ENCODE measurements around the gene TPST1. TPM values are rescaled to one million over a fixed set of nuclear protein-coding genes. Genes with fewer than 3 reads are reported as not detected.
"Not testable (repeated sequence)": the region's sequence is repeated elsewhere in the genome, so short reads cannot be mapped to it uniquely, and the experiment has no call there.

The TPST1 gene
- total RNA-seq, result 1.1 and 2.1 TPM in 2 replicates

GRCh38 chr7:66204822-66205740, at the start of gene TPST1:
TPST1 (plus strand) TSS chr7:66205334; CDS start chr7:66240426, 35,092 bp downstream.
- intact Hi-C loops (cut with micrococcal nuclease), result loop anchor here (10.0 kb wide), 1 partner anchor 90 kb away; the partner anchor contains the start of gene CRCP
- Mint-ChIP-seq H3K9me3 (no peaks in the 10 kb centered on the region), H3K4me3 (peak within 1 kb of the TSS; percentile 85), H3K27me3 (peaks cover 39% of the 10 kb centered on the region), H3K4me1 (peaks cover 27% of the 10 kb centered on the region), H3K36me3 (ENCODE audit: low read depth) (peaks cover 2% of the 10 kb centered on the region), H3K27ac (peak within 1 kb of the TSS; percentile 26)
- DNase-seq, result peak; percentile 94

- H3K36me3 Mint-ChIP-seq (ENCODE audit: low read depth), result peaks cover 50% of the 10 kb centered on the region
- H3K4me3 Mint-ChIP-seq; H3K9me3 Mint-ChIP-seq; H3K27ac Mint-ChIP-seq; H3K4me1 Mint-ChIP-seq; DNase-seq; H3K27me3 Mint-ChIP-seq; intact Hi-C loops (cut with micrococcal nuclease): not testable (repeated sequence)
Measured at GRCh38 chr7:66156035-66156434, 49.1 kb upstream of the TPST1 start.

- no peaks in the 10 kb centered on the region for H3K4me1 Mint-ChIP-seq
- H3K27me3 Mint-ChIP-seq, result no peaks in the 10 kb centered on the region
- no peaks in the 10 kb centered on the region for H3K9me3 Mint-ChIP-seq
- H3K36me3 Mint-ChIP-seq (ENCODE audit: low read depth), result peaks cover 47% of the 10 kb centered on the region
- DNase-seq, result no peak
- H3K4me3 Mint-ChIP-seq, result no peak overlapping the region
- H3K27ac Mint-ChIP-seq, result no peak overlapping the region
- intact Hi-C loops (cut with micrococcal nuclease), result no loop called here
Measured at GRCh38 chr7:66157060-66157459, 48.1 kb upstream of the TPST1 start.

- DNase-seq, result no peak
- Mint-ChIP-seq H3K4me1 (no peaks in the 10 kb centered on the region), H3K36me3 (ENCODE audit: low read depth) (peaks cover 14% of the 10 kb centered on the region), H3K27me3 (no peaks in the 10 kb centered on the region), H3K9me3 (no peaks in the 10 kb centered on the region), H3K4me3 (no peak overlapping the region), H3K27ac (no peak overlapping the region)
- intact Hi-C loops (cut with micrococcal nuclease), result no loop called here
Measured at GRCh38 chr7:66162622-66163021, 42.5 kb upstream of the TPST1 start.

- H3K27me3 Mint-ChIP-seq, result no peaks in the 10 kb centered on the region
- no peak overlapping the region for H3K4me3 Mint-ChIP-seq
- H3K36me3 Mint-ChIP-seq (ENCODE audit: low read depth), result peaks cover 10% of the 10 kb centered on the region
- no peaks in the 10 kb centered on the region for H3K9me3 Mint-ChIP-seq
- H3K27ac Mint-ChIP-seq, result no peak overlapping the region
- intact Hi-C loops (cut with micrococcal nuclease), result no loop called here
- no peaks in the 10 kb centered on the region for H3K4me1 Mint-ChIP-seq
- no peak for DNase-seq
Measured at GRCh38 chr7:66163186-66163610, 41.9 kb upstream of the TPST1 start.

GRCh38 chr7:66164356-66164755, 40.8 kb upstream of the TPST1 start:
- Mint-ChIP-seq H3K36me3 (ENCODE audit: low read depth) (peaks cover 4% of the 10 kb centered on the region), H3K27ac (no peak overlapping the region), H3K4me1 (no peaks in the 10 kb centered on the region), H3K9me3 (no peaks in the 10 kb centered on the region), H3K4me3 (no peak overlapping the region), H3K27me3 (no peaks in the 10 kb centered on the region)
- intact Hi-C loops (cut with micrococcal nuclease), result no loop called here
- DNase-seq, result no peak

- H3K36me3 Mint-ChIP-seq (ENCODE audit: low read depth), result no peaks in the 10 kb centered on the region
- no peak overlapping the region for H3K27ac Mint-ChIP-seq
- no peak overlapping the region for H3K4me3 Mint-ChIP-seq
- H3K4me1 Mint-ChIP-seq, result no peaks in the 10 kb centered on the region
- DNase-seq, result no peak
- H3K27me3 Mint-ChIP-seq, result no peaks in the 10 kb centered on the region
- no peaks in the 10 kb centered on the region for H3K9me3 Mint-ChIP-seq
- intact Hi-C loops (cut with micrococcal nuclease), result no loop called here
Measured at GRCh38 chr7:66167773-66168387, 37.3 kb upstream of the TPST1 start.

GRCh38 chr7:66169616-66170015, 35.5 kb upstream of the TPST1 start:
- intact Hi-C loops (cut with micrococcal nuclease), result no loop called here
- H3K27me3 Mint-ChIP-seq, result no peaks in the 10 kb centered on the region
- no peaks in the 10 kb centered on the region for H3K36me3 Mint-ChIP-seq (ENCODE audit: low read depth)
- H3K4me1 Mint-ChIP-seq, result no peaks in the 10 kb centered on the region
- DNase-seq, result no peak
- H3K27ac Mint-ChIP-seq, result no peak overlapping the region
- H3K4me3 Mint-ChIP-seq, result no peak overlapping the region
- no peaks in the 10 kb centered on the region for H3K9me3 Mint-ChIP-seq

GRCh38 chr7:66170309-66171231, 34.6 kb upstream of the TPST1 start:
- Mint-ChIP-seq H3K27me3 (no peaks in the 10 kb centered on the region), H3K9me3 (no peaks in the 10 kb centered on the region), H3K36me3 (ENCODE audit: low read depth) (no peaks in the 10 kb centered on the region), H3K27ac (no peak overlapping the region), H3K4me1 (no peaks in the 10 kb centered on the region), H3K4me3 (no peak overlapping the region)
- intact Hi-C loops (cut with micrococcal nuclease), result no loop called here
- DNase-seq, result no peak

- H3K27ac Mint-ChIP-seq; DNase-seq; H3K9me3 Mint-ChIP-seq; H3K27me3 Mint-ChIP-seq; H3K4me3 Mint-ChIP-seq; intact Hi-C loops (cut with micrococcal nuclease); H3K4me1 Mint-ChIP-seq; H3K36me3 Mint-ChIP-seq (ENCODE audit: low read depth): not testable (repeated sequence)
Measured at GRCh38 chr7:66172536-66173401, 32.4 kb upstream of the TPST1 start.

- H3K4me1 Mint-ChIP-seq, result no peaks in the 10 kb centered on the region
- no peaks in the 10 kb centered on the region for H3K27me3 Mint-ChIP-seq
- H3K4me3 Mint-ChIP-seq, result no peak overlapping the region
- H3K36me3 Mint-ChIP-seq (ENCODE audit: low read depth), result no peaks in the 10 kb centered on the region
- intact Hi-C loops (cut with micrococcal nuclease), result no loop called here
- H3K9me3 Mint-ChIP-seq, result no peaks in the 10 kb centered on the region
- no peak for DNase-seq
- no peak overlapping the region for H3K27ac Mint-ChIP-seq
Measured at GRCh38 chr7:66173856-66174255, 31.3 kb upstream of the TPST1 start.

- H3K27ac Mint-ChIP-seq; H3K27me3 Mint-ChIP-seq; H3K4me3 Mint-ChIP-seq; intact Hi-C loops (cut with micrococcal nuclease); DNase-seq; H3K9me3 Mint-ChIP-seq; H3K36me3 Mint-ChIP-seq (ENCODE audit: low read depth); H3K4me1 Mint-ChIP-seq: not testable (repeated sequence)
Measured at GRCh38 chr7:66175006-66175405, 30.1 kb upstream of the TPST1 start.

GRCh38 chr7:66176914-66177313, 28.2 kb upstream of the TPST1 start:
- H3K36me3 Mint-ChIP-seq (ENCODE audit: low read depth), result no peaks in the 10 kb centered on the region
- H3K9me3 Mint-ChIP-seq, result no peaks in the 10 kb centered on the region
- H3K27me3 Mint-ChIP-seq, result no peaks in the 10 kb centered on the region
- intact Hi-C loops (cut with micrococcal nuclease), result no loop called here
- no peak overlapping the region for H3K4me3 Mint-ChIP-seq
- H3K4me1 Mint-ChIP-seq, result no peaks in the 10 kb centered on the region
- no peak overlapping the region for H3K27ac Mint-ChIP-seq
- no peak for DNase-seq

Data from activated CD4-positive, alpha-beta T cell treated with anti-CD3 and anti-CD28 coated beads, Interleukin-2, amount 10 ng/mL, durations not matched to agents 24 days and 14 days (primary cell).